NOMO-1 treated with DMSO at 0.1 percent for 48 hours (cell line): ENCODE results near the gene ANKRD44.
"Not testable (repeated sequence)": the region's sequence is repeated elsewhere in the genome, so short reads cannot be mapped to it uniquely, and the experiment has no call there.

Experiments
- DNase-seq: peaks from one replicate; lab custom pipeline; 2025; ENCODE audit not compliant: unreplicated experiment; lab: John Stamatoyannopoulos, UW

Gene ANKRD44

DNA sequence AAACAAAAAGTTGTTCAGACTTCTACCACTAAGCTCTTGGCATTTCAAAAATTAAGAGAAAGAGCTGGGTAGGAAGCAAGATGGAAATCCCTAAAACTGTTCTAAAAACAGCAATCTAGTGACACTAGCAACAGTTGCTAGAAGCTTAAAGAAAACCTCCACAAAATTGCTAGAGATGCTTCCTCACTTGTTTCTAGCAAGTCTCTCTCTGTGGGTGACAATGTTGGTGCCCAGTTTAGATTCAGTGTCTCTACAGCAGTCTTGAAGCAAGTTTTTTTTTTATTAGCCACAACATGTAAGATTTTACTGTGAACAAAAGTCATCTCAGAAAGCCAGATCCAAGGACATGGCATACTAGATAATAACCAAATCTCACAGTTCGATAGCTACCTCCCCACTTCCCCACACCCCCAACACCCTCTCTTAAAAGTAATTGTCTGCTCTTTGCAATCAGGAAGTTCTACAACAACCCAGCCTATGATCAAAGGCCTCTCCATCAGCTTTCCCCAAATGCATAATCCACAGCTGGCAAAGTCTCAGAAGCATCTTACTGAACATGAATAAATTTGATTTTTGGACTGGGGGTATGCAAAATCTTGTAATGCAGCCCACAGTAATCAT, 70.0 kb downstream of the ANKRD44 start:
- DNase-seq, result peak; percentile 63

DNA sequence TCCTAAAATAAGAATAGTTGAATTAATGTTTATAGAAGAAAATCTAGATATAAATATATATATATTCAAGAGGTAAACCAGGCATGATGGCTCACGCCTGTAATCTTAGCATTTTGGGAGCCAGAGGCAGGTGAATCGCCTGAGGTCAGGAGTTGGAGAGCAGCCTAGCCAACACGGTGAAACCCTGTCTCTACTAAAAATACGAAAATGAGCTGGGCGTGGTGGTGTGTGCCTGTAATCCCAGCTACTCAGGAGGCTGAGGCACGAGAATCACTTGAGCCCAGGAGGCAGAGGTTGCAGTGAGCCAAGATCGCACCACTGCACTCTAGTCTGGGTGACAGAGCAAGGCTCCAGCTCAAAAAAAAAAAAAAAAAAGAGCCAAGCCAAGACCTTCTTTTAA, 70.6 kb downstream of the ANKRD44 start:
- DNase-seq, result not testable (repeated sequence)

DNA sequence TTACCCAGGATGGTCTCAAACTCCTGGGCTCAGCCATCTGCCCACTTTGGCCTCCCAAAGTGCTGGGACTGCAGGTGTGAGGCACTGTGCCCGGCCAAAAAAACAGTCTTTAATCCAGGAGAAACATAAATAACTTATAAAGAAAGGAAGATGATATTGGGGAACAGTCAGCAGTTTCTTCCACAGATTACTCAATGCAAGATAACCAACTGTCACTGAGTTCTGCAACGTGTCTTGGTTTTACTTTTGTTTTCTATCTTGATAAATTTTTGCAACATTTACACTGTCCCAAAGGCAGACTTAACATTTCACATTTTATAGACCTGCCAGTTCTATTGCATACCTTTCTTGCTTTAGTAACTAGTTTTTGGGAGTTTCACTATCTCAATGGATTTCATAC, 71.1 kb downstream of the ANKRD44 start:
- DNase-seq, result peak; percentile 84

DNA sequence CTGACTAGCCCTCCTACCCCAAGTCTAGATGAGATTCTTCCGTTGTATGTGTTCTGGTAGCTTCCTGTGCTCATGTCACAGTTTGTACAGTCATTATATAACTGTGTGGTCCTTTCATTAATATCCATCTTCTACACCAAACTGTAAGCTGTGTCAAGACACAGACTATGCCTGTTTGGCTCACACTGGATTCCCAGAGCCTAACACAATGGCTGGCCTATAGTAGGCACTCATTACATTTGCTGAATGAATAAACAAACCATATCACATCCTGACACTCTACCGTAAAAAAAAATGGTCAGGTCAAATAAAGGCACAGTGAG, 72.6 kb downstream of the ANKRD44 start:
- DNase-seq, result no peak

DNA sequence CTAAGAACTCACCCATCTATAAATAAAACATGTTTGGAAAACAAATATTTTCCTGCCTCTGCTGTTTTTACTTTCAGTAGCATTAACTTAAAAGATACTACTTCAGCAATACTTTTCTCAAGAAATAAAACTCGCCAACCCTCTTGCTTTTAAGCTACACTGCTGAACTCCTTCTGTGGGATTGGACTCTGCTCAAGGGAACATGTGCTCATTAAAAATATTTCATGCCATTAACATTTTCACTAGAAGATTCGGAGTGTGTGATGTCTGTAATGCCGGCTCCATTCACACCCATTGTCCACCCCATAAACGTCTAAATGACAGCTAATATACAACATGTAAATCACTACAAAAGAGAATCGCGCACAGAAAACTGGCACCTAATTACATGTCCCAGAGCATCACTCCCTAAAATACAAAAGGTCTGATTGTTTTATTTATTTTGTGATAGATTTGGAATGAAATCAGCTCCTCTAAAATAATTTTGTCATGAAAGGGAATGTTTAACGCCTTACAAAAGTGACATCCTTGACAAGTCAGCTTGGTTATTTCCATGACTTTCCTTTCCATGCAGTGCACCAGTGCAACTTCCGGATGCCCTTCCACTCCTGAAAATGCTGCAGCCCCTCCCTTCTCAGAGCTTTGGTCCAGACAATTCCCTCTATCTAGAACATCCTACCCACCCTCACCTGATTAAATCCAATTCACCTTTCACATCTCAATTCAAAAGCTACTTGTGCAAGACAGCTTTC, 73.1 kb downstream of the ANKRD44 start:
- no peak for DNase-seq

DNA sequence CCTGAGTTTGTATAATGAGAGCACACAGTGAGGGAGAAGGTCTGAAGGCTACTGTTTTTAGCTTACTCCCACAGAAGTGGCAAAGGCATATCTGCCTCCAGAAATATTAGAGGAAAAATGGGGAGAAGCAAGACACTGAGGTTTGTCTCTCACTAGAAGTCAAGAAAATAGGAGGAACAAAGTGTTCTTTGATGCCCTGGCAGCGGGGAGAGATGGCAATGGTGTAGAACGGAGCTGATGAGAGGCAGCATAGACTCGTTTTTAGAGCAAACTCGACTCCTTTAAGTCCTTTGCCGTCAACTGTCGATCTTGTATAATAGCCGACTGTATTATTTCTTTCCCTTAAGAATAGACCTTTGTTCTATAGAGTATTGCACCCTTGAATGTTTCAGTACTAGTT, 73.8 kb downstream of the ANKRD44 start:
- no peak for DNase-seq

DNA sequence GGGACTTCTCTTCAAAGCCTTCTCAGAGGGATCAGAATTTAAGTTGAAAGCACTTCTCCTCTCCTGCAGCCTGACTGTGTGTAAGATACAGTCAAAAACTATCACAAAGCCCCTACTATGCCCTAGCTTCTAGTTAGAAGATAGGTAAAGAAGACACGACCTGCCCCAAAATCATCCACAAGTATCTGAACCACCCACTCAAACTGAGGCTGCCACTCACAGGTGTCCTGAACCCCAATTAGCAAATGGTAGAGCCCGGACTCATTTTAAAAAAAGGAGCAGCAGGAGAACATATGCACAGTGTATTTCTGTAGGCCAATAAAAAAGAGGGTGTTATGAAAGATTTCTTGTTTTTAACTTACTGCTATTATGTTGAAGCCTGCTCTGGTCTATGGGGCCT, 74.4 kb downstream of the ANKRD44 start:
- no peak for DNase-seq

DNA sequence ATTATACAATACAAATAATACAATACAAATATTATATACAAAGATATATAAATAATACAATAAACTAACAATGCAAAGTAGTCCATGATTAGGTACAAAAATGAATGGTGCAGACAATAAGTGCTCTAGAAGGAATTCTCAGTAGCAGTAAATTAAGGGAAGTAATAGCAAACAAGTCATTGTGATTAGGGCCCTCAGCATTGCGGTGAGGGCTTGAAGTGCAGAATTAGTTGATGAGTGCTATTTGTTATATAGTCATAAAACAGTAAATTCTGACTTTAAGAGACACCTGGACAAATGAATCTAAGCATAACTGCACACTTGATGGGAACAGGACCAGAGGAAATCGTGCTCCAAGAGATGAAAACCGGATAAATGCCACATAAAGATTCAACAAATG, 74.9 kb downstream of the ANKRD44 start:
- peak; percentile 37 for DNase-seq

DNA sequence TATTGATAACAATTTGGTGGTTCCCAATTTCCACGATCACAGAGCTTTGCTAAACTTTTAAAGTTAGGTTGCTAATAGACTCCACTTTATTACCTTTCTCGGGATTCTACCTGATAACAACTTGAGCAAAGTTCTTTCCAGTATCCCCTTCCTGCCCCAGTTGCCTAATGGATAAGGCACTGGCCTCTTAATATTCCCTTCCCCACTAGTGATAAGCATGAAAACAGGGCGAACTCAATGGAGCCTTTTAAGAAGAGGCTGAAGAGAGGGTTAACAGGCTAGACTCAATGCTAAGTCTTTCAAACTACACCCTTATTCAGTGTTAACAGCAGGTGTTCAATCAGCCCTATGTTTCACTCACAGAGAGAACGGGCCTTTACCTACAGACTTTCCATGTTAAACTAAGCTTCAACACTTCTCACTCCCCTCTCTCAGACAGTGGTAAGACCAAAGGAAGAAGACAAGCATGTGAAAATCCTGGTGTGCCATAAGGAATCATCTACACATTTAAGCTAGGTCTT, 75.8 kb downstream of the ANKRD44 start:
- DNase-seq, result no peak

DNA sequence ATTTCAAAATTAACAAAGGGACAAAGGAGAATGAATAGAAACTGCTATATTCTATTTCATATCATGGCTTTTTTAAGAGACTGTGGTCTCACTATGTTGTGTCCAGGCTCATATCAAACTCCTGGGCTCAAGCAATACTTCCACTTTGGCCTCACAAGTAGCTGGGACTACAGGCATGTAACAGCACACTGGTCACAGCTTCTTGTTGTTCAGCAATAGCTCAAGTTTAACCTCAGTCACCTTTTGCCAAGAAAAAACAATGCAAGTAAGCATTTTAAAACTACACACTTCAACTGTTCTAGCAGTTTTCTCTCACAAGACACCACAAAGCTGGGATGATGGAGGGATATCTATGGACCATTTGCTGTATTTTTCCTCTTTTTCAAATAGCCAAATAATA, 77.1 kb downstream of the ANKRD44 start:
- no peak for DNase-seq

DNA sequence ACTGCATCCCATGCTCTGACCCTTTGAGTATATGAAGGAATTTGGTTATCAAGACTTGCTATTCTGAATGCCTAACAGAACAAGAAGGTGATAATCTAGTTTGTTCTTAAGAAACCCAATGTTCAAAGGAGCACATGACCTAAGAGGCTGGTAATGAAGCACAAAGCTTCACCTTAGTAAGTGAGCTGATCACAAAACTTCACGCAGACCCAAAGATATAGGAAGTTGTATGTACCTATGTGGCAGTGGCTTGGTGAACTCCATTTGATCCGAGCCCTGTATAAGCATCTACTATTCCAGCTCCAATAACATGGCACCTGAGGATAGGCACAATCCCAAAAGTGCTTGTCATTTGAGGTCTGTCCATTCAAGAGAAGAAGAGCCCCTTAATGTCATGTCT, 78.6 kb downstream of the ANKRD44 start:
- DNase-seq, result no peak

DNA sequence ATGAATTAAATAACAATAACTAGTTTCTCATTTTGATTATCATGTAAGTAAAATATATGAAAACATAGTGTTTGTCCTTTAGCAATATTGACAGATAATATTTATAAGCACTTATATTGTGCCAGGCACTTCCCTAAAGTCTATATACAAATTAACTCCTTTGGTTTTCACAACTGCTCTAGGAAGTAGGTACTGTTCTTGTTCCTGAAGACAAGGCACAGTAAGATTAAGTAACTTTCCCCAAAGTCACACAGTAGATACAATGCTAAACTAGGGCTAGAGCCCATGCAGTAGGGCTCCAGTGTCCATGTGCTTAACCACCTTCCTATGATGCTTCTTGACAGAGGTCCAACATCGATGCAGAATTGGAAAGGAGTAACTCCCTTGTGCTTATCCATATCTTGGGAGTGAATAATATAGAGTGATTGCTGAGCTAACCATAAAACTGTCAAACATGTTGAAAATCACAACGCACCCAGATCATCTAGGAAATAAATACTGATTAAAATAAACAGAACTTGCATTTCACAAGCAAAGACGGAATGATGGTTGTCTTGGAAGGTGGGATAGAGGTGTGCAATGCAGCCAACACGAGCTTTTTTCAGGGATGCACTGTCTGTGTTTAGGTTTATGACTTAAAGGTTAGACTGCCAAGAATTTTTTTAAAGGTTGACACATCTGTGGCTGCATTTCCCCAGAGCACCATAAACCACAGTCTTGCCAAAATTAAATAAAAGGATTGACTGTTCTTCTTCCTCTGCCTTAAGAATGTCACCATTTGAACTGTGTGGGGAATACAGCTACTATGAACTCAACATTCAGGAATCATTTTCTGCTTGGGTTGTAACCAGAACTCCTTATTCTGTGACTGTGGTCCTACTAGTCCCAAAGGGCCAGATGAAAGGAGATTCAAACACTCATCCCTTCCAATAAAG, 80.8 kb downstream of the ANKRD44 start:
- peak; percentile 54 for DNase-seq

DNA sequence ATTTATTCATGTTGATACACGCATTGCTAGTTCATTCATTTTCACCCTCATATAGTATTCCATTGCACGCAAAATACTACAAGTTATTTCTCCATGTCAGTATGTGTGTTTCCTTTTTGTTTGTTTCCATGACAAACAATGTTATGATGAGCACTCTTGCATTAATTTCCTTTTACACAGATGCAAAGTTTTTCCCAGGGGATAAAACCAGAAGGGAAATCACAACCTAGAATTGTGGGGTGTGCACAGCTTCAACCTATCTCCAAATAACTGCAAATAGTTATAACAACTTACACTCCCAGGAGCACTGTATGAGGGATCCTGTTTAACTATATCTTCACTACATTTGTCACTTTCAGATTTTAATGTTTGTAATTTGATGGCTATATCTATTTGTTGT, 87.1 kb downstream of the ANKRD44 start:
- no peak for DNase-seq

DNA sequence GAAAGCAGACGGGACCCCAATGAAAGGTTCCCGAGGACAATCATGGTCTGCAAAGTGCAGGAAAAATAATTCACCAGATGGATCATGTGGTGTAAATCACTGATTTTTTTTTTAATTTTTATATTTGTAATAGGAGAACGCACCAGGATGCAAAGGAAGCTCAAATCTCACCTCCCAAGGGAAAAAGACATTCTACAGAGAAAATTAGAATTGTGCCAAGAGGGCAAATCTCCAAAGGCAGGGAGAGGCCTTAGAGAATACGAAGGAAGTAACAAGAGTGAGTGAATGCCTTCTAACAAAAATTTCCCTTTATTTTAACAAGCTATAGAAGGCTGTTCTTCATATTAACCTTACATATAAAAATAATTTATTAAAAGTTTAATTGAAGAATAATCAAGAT, 90.9 kb downstream of the ANKRD44 start:
- DNase-seq, result no peak

DNA sequence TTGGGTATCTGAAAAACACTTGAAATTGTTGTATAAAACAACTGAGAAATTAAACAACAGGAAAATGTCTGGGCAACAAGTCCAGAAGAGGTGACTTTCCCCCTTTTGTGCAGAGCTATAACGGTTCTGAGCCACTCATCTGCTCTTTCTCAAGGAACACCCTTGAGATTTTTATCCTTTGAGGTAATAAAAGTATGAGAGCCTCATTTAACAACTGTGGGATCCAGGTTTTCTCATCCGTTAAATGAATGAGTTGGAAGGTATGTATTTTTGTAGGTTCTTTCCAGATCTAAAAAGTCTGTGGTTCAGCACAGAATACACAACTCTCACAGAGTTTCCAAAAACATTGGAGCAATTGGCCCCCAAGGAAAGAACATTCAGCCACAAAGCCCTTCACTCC, 93.0 kb downstream of the ANKRD44 start:
- no peak for DNase-seq

DNA sequence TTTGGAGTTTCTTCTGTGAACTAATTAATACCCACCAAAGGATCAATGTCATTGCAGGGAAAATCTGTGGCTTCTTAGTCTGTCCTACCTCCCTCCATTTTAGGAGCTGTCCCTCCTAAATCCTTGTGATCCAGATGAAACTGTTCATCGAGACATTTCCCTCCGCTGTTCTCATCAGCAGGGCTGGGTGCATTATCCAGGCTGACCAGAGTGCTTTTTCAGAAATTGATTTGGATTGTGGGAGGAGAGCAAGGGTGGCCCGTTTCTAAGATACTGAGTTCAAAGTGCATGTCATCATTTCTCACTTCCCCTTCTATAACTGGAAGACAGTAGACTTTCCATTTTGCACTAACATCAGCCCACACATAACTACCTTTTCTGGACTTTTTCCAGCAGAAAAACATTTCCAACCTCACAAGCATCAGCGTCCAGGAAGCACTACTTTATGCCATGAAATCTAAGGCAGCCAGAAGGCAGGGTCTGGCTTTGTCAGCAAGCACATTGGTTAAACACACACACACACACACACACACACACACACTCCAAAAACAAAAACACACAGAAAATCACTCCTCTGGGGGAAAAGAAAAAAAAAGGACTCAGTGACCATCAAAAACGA, 94.1 kb downstream of the ANKRD44 start:
- peak; percentile 81 for DNase-seq

DNA sequence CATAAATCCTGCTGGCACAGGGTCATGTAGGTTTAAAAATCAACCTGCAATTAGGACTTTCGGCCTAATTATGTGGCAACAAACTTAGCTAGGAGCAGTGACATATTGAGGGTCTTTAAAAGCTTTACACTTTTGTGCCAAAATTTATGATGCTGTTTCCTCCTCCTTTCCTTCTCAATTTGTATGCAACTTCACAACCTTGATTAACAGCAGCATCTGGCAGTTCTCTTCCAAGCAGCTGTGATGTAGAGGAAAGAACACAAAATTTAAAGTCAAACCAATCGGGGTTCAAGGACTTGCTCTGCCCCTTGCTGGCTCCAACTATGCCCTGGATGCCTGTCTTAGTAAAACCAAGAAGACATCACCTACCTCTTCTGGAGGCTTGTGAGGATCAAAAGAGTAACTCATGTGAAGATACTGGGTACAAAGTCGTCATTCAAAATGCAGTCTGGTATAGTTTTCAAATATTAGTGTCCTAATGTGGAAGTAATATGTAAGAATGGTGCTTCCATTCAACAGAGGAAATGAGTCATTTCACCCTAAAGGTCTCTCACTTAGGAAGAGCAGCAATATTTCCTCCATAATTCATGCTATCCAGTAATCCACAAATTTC, 94.7 kb downstream of the ANKRD44 start:
- no peak for DNase-seq

DNA sequence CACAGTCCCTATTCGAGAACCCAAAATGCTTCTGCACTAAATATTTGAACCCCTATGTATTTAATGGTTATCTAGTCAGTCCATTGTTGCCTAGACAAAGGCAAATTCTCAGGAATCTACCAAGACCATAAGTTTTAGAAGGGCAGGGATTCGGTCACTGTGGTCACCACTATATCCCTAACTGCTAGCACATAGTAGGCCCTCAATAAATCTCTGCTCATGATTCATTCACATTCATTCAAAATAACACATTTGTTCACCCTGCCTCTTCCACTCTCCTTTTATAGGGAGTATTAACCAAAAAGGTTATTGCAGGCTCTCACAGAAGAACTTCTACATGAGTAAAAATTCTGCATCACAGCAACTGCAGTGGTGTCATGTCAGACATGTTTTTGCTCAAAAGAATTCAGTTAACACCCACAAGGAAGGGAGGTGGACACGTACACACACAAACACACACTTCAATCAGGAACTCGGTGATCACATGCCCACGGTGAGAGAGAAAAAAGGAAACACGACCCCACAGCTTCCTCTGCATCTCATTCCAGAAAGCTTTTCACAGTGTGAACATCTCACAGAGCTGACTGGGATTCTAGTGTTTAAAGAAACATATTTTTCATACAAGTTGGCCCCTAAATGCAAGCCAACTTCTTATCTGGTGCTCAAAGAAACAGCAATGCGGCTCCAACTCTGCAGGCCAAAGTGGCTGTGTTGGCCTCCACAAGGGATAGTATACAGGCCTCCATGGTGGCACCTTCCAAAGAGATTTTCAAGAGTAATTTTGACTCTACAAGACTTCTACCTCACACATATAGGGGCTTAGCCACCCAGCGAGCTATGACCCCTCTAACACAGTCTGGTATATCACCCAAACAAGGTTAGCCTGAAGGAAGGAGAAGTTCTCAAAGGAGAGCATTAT, 98.0 kb downstream of the ANKRD44 start:
- DNase-seq, result peak; percentile 40

DNA sequence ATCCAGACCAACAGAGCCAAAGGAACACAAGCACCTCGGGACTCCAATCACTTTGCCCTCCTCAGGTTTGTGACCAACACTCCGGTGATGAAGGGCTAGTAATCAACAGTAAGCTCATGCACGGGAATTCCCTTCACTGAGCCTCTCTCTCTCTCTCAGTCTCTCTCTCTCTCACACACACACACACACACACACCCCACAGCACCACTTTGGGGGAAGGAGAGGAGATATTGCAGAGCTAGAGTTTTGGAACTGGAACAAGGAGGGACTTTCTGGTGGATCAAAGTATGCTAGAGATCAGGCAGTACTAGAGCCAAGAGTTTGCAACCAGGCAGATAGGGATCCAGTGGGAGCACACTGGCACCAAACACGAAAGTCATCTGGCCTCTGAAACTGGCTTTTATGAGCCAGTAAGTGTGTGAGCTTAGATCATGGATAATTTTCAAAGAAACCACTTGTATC, 98.7 kb downstream of the ANKRD44 start:
- no peak for DNase-seq

DNA sequence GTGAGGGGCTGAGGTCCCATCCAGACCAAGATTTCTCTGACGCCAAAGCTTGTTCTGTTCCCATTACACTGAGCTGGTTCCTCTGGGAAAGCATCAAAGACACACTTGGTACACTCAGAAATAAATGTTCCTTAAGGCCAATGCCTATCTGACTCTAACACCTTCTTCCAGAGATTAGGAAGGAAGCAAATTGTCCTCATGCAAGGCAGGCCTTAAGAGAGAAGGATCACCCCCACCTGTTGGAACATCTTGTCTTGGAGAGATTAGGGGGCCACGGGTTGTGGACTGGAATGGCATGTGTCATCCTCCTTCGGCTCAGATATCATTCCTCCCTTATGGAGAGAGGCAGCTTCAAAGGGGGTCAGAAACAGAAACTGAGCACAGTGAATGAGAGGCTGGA, 100.2 kb downstream of the ANKRD44 start:
- DNase-seq, result no peak
